Measurements from ENCODE around the gene FGG. TPM values are rescaled to one million over a fixed set of nuclear protein-coding genes. Genes with fewer than 3 reads are reported as not detected.

The FGG gene
- total RNA-seq, 6 experiments from 2014 or later = 5,578 to 14,578 (median 13,052) TPM

- peak in 2 of 4 donors; percentile 22 to 40 for ATAC-seq
- H3K27ac ChIP-seq = peak overlapping the region; percentile 64 to 90 (median 84)
- intact Hi-C loops (cut with DNase I) = no loop called here
Observed at GRCh38 chr4:154591890-154592289, 20.6 kb downstream of the FGG start.

GRCh38 chr4:154590329-154591006 is 22.0 kb downstream of the FGG start, which contains the start of gene FGA:
TSS of gene FGA (minus strand) at chr4:154590742. CDS start at chr4:154590687, 55 bp downstream.
- Histone ChIP-seq H3K4me3 (peak within 1 kb of the TSS; percentile 43 to 67 (median 67)), H3K36me3 (peaks cover 0 to 49% (median 26%) of the 10 kb centered on the region in 4 donors), H3K4me1 (peaks cover 0 to 33% (median 12%) of the 10 kb centered on the region in 4 donors), H3K27me3 (no peaks in the 10 kb centered on the region), H3K27ac (peak within 1 kb of the TSS; percentile 87 to 90 (median 88)), H3K9me3 (no peaks in the 10 kb centered on the region)
- DNase-seq (peak in 2 of 3 donors; percentile 68 to 77), ATAC-seq (peak; percentile 43 to 85 (median 60))
- intact Hi-C loops (cut with DNase I) = no loop called here
- TF ChIP-seq CTCF (IDR thresholded peaks at IDR 0.05) (no peak), POLR2A (IDR thresholded peaks at IDR 0.05) (peak; percentile 95)
- 42% methylated on average over 2 of the region's 3 CpGs for WGBS (ENCODE audit: insufficient coverage, low coverage, low lambda C conversion rate, missing lambda C conversion rate)

More at GRCh38 chr4:154591890-154592289, 20.6 kb downstream of the FGG start:
- WGBS (ENCODE audit: insufficient coverage, low coverage, low lambda C conversion rate, missing lambda C conversion rate) = 19% methylated on average over 3 of the region's 3 CpGs
- Histone ChIP-seq H3K9me3 (no peaks in the 10 kb centered on the region), H3K36me3 (peaks cover 0 to 34% (median 19%) of the 10 kb centered on the region in 4 donors), H3K27me3 (no peaks in the 10 kb centered on the region), H3K4me1 (peaks cover 0 to 41% (median 13%) of the 10 kb centered on the region in 4 donors), H3K4me3 (peak overlapping the region in 1 of 3 donors; percentile 19)
- DNase-seq = no peak
- TF ChIP-seq CTCF (IDR thresholded peaks at IDR 0.05) = no peak
- no peak for TF ChIP-seq POLR2A (IDR thresholded peaks at IDR 0.05)

- ATAC-seq = no peak
- no peaks in the 10 kb centered on the region for H3K27me3 ChIP-seq
- H3K4me3 ChIP-seq = peak overlapping the region; percentile 43 to 67 (median 67)
- no peak for DNase-seq
- H3K4me1 ChIP-seq = peaks cover 0 to 29% (median 8%) of the 10 kb centered on the region in 4 donors
- TF ChIP-seq CTCF (IDR thresholded peaks at IDR 0.05) = no peak
- peak; percentile 11 for TF ChIP-seq POLR2A (IDR thresholded peaks at IDR 0.05)
- H3K27ac ChIP-seq = peak overlapping the region; percentile 87 to 90 (median 88)
- H3K9me3 ChIP-seq = no peaks in the 10 kb centered on the region
- WGBS (ENCODE audit: insufficient coverage, low coverage, low lambda C conversion rate, missing lambda C conversion rate) = 21% methylated on average over 7 of the region's 7 CpGs
- intact Hi-C loops (cut with DNase I) = no loop called here
- H3K36me3 ChIP-seq = peaks cover 0 to 56% (median 28%) of the 10 kb centered on the region in 4 donors
Observed at GRCh38 chr4:154589296-154590197, 22.9 kb downstream of the FGG start.

- H3K27ac ChIP-seq = peak overlapping the region; percentile 87 to 90 (median 88)
- TF ChIP-seq POLR2A (IDR thresholded peaks at IDR 0.05) = peak; percentile 60
- no peak for TF ChIP-seq CTCF (IDR thresholded peaks at IDR 0.05)
- intact Hi-C loops (cut with DNase I) = no loop called here
- peak overlapping the region; percentile 43 to 67 (median 67) for H3K4me3 ChIP-seq
- peaks cover 0 to 56% (median 28%) of the 10 kb centered on the region in 4 donors for H3K36me3 ChIP-seq
- DNase-seq (no peak), ATAC-seq (peak in 1 of 4 donors; percentile 0)
- H3K9me3 ChIP-seq = no peaks in the 10 kb centered on the region
- H3K4me1 ChIP-seq = peaks cover 0 to 21% (median 3%) of the 10 kb centered on the region in 4 donors
- no peaks in the 10 kb centered on the region for H3K27me3 ChIP-seq
- WGBS (ENCODE audit: insufficient coverage, low coverage, low lambda C conversion rate, missing lambda C conversion rate) = 36% methylated on average over 2 of the region's 2 CpGs
Observed at GRCh38 chr4:154588198-154588597, 24.3 kb downstream of the FGG start.

Measured in right lobe of liver (tissue), 6 donors.